GM12878 (cell line): Measurements from ENCODE around the gene SHB. TPM values are rescaled to one million over a fixed set of nuclear protein-coding genes. Genes with fewer than 3 reads are reported as not detected.

Experiments
- ATAC-seq: fragments of 200-7000 bp; cut with Tn5 transposase; 3 replicates; pipeline ENCODE4 v1.9.1; 2020; ENCODE audit warnings: mild to moderate bottlenecking, moderate library complexity
- BruUV-seq: library from RNA; stranded (reverse); fragments of 400-500 nt; replicated peaks from 2 replicates; lab custom pipeline; 2021; lab: Mats Ljungman, UMichigan
- CTCF ChIA-PET: fragments of 300-600 bp; sonication (Branson Sonifier 250); formaldehyde crosslinking; extraction: SDS; loops from one replicate; lab custom pipeline; 2021; ENCODE audit warnings: inconsistent platforms; lab: Yijun Ruan, JAX
- POLR2A ChIA-PET: fragments of 350-600 bp; formaldehyde crosslinking; extraction: SDS; loops from one replicate; lab custom pipeline; 2021; ENCODE audit warnings: inconsistent platforms; lab: Charles Lee
- RAD21 ChIA-PET: fragments of 300-600 bp; sonication (Branson Sonifier 250); formaldehyde crosslinking; loops from one replicate; lab custom pipeline; 2023; ENCODE audit warnings: antibody characterized with exemption; ENCODE audit not compliant: unreplicated experiment; lab: Charles Lee
- SMC1A ChIA-PET: fragments of 300-600 bp; sonication (Branson Sonifier 250); formaldehyde crosslinking; loops from one replicate; lab custom pipeline; 2023; ENCODE audit not compliant: unreplicated experiment, uncharacterized antibody; lab: Charles Lee
- DNase-seq: peaks from one replicate; pipeline ENCODE4 v3.0.0-alpha.2; 2011; ENCODE audit warnings: low read depth, low spot score
- FAIRE-seq: peaks from 3 replicates; lab custom pipeline; 2011; peaks lifted over from hg19 to GRCh38; lab: Jason Lieb, UNC
- H2AFZ ChIP-seq: 2 replicates; pipeline ENCODE4 v1.6.0; 2011; ENCODE audit warnings: low read depth, low read length, control low read depth; ENCODE audit not compliant: control insufficient read depth
- H3K27ac ChIP-seq: 2 replicates; pipeline ENCODE4 v1.5.1; 2011; ENCODE audit warnings: control low read depth; ENCODE audit not compliant: control insufficient read depth, insufficient read depth
- H3K27me3 ChIP-seq, 2 experiments: replicated peaks in 1 of 2; 2 replicates each; pipeline versions ENCODE4 v1.6.0 to v1.6.1; 2011; ENCODE audit warnings: low read length in 1 of 2; ENCODE audit not compliant: control insufficient read depth in 2 of 2, insufficient read depth in 2 of 2
- H3K36me3 ChIP-seq, 2 experiments: 2 replicates each; pipeline ENCODE4 v1.5.1; 2011; ENCODE audit warnings: low read length in 1 of 2; ENCODE audit not compliant: control insufficient read depth in 2 of 2, insufficient read depth in 2 of 2
- H3K4me1 ChIP-seq: 2 replicates; pipeline ENCODE4 v1.6.1; 2011; ENCODE audit warnings: mild to moderate bottlenecking, low read length, moderate library complexity, mixed read lengths; ENCODE audit not compliant: control insufficient read depth, insufficient read depth
- H3K4me2 ChIP-seq: 2 replicates; pipeline ENCODE4 v1.6.0; 2011; ENCODE audit warnings: control low read depth; ENCODE audit not compliant: control insufficient read depth, insufficient read depth
- H3K4me3 ChIP-seq: fragments of 200-600 bp; sonication (generic); 2 replicates; pipeline ENCODE4 v1.5.1; 2016
- H3K79me2 ChIP-seq: 2 replicates; pipeline ENCODE4 v1.6.0; 2011; ENCODE audit warnings: low read length; ENCODE audit not compliant: control insufficient read depth, insufficient read depth
- H3K9ac ChIP-seq: 2 replicates; pipeline ENCODE4 v1.8.0; 2011; ENCODE audit warnings: low read length, control low read depth, mixed read lengths; ENCODE audit not compliant: control insufficient read depth, insufficient read depth
- H3K9me3 ChIP-seq: replicated peaks from 3 replicates; pipeline ENCODE4 v1.5.1; 2011; ENCODE audit warnings: mild to moderate bottlenecking, low read length; ENCODE audit not compliant: control insufficient read depth, insufficient read depth
- H4K20me1 ChIP-seq: 2 replicates; pipeline ENCODE4 v1.6.0; 2011; ENCODE audit not compliant: control insufficient read depth, insufficient read depth
- ETV6 ChIP-seq, 2 experiments: fragments of 450-650 bp in 1 of 2; IDR thresholded peaks in 1 of 2; conservative IDR thresholded peaks in 1 of 2; 2 replicates each; pipeline ENCODE4 v1.6.1; 2014; ENCODE audit warnings: antibody characterized with exemption in 1 of 2, borderline replicate concordance in 1 of 2, low read depth in 1 of 2, mild to moderate bottlenecking in 1 of 2, moderate library complexity in 1 of 2
- HDAC2 ChIP-seq: fragments of 200-600 bp; sonication (generic); IDR thresholded peaks from 2 replicates; pipeline ENCODE4 v1.6.1; 2017
- NFXL1 ChIP-seq: fragments of 450-650 bp; IDR thresholded peaks from 2 replicates; pipeline ENCODE4 v1.6.1; 2017; ENCODE audit warnings: antibody characterized with exemption, mild to moderate bottlenecking, borderline replicate concordance
- SMAD1 ChIP-seq: fragments of 450-650 bp; IDR thresholded peaks from 2 replicates; pipeline ENCODE4 v1.6.1; 2018; ENCODE audit warnings: mild to moderate bottlenecking, low read depth; ENCODE audit not compliant: partially characterized antibody
- SRF ChIP-seq, 2 experiments: IDR thresholded peaks; 2 replicates each; pipeline ENCODE4 v1.6.1; 2011; ENCODE audit warnings: low read depth in 2 of 2, low read length in 2 of 2, mild to moderate bottlenecking in 1 of 2, moderate library complexity in 1 of 2
- WRNIP1 ChIP-seq: IDR thresholded peaks from 2 replicates; pipeline ENCODE4 v1.6.1; 2011; ENCODE audit warnings: low read depth, low read length, improper control_type of control experiment, borderline replicate concordance
- ZNF24 ChIP-seq: fragments of 450-650 bp; IDR thresholded peaks from 2 replicates; pipeline ENCODE4 v1.6.1; 2017; ENCODE audit warnings: antibody characterized with exemption, mild to moderate bottlenecking
- ZNF622 ChIP-seq: fragments of 450-650 bp; IDR thresholded peaks from 2 replicates; pipeline ENCODE4 v1.6.1; 2017; ENCODE audit warnings: mild to moderate bottlenecking, inconsistent platforms
- WGBS: methylation state at CpG from one replicate; pipeline ENCODE4 v1.1.6; 2016; ENCODE audit warnings: low lambda C conversion rate; ENCODE audit not compliant: insufficient replicate concordance, insufficient coverage; ENCODE audit errors: missing lambda C conversion rate; 5-methylcytosine and 5-hydroxymethylcytosine counted together
- in situ Hi-C: fragments of 300-500 bp; cut with MboI; formaldehyde crosslinking; loops from 9 replicates; pipeline ENCODE4 v1.14.3; 2018; ENCODE audit warnings: mixed read lengths
- intact Hi-C: fragments of 100-400 bp; cut with micrococcal nuclease; formaldehyde crosslinking; loops from one replicate; pipeline ENCODE4 v1.14.2; 2022; ENCODE audit not compliant: unreplicated experiment
- polyA plus RNA-seq, 11 experiments: library from polyadenylated mRNA; depleted of rRNA in 4 of 11; unstranded in 6 of 11; stranded (reverse) in 5 of 11; fragments of >200 nt; fragmentation: Nextera tagmentation in 4 of 11; fragmentation: Illumina TruSeq in 1 of 11; extraction: Ambion mirVana in 4 of 11; extraction: Trizol in 1 of 11; gene quantifications; 1 replicate in 1 of 11; 2 replicates in 10 of 11; pipeline versions ENCODE4 v1.2.1 to v1.2.3, GENCODE V29; 2011 to 2016; ENCODE audit warnings: inconsistent platforms in 2 of 11, missing spikeins in 2 of 11, low read depth in 1 of 11
- total RNA-seq, 4 experiments: library from RNA; depleted of rRNA in 3 of 4; stranded (reverse); fragments of >200 nt in 3 of 4; fragmentation: Illumina TruSeq in 1 of 4; extraction: Trizol in 1 of 4; gene quantifications; 2 replicates each; pipeline versions ENCODE4 v1.2.1 to v1.2.3, GENCODE V29; 2013 to 2021
- TF ChIP-seq, protein P1 (sequence below): IDR thresholded peaks from 2 replicates; pipeline ENCODE4 v1.6.1; 2011; ENCODE audit warnings: low read depth, mild to moderate bottlenecking, low read length, moderate library complexity, borderline replicate concordance; ENCODE audit errors: extremely low read depth
- TF ChIP-seq, protein P2 (sequence below): IDR thresholded peaks from 2 replicates; pipeline ENCODE4 v1.6.1; 2012; ENCODE audit warnings: low read length, inconsistent platforms
- TF ChIP-seq, protein P3 (sequence below): IDR thresholded peaks from 2 replicates; pipeline ENCODE4 v1.6.1; 2011; ENCODE audit warnings: borderline replicate concordance, low read depth, mild to moderate bottlenecking, moderate library complexity, low read length; ENCODE audit not compliant: insufficient read depth, poor library complexity, severe bottlenecking

Gene SHB
- total and polyA plus RNA-seq, 10 of the 15 experiments (the other 5 are each of a cell fraction or from before 2014, with no cell fraction given), result 0.29 to 6.2 (median 1.3) TPM

- no peaks in the 10 kb centered on the region for H3K9me3 ChIP-seq
- no peaks in the 10 kb centered on the region for H3K36me3 ChIP-seq
- H3K27me3 ChIP-seq, result no peaks in the 10 kb centered on the region
- FAIRE-seq (no peak), DNase-seq (no peak), ATAC-seq (no peak)
- ChIA-PET SMC1A (interaction anchor here (0.9 to 17.1 kb wide), 6 partner anchors 11 to 62 kb away, joined by 3 to 359 read pairs (median 6); no protein-coding TSS in a partner anchor), RAD21 (interaction anchor here (1.3 to 5.0 kb wide), 4 partner anchors 8 to 12 kb away, joined by 3 to 46 read pairs (median 3); no protein-coding TSS in a partner anchor), POLR2A (interaction anchor here (1.2 kb wide), 1 partner anchor 8 kb away, joined by 5 read pairs; no protein-coding TSS in a partner anchor), CTCF (interaction anchor here (0.6 to 1.6 kb wide), 4 partner anchors 10 to 141 kb away, joined by 3 to 6 read pairs (median 4); no protein-coding TSS in a partner anchor)
- H3K9ac ChIP-seq, result no peak overlapping the region
- H3K4me2 ChIP-seq, result no peak overlapping the region
- H3K4me3 ChIP-seq, result no peak overlapping the region
- H3K79me2 ChIP-seq, result no peaks in the 10 kb centered on the region
- no peaks in the 10 kb centered on the region for H4K20me1 ChIP-seq
- in situ Hi-C loops (no loop called here), intact Hi-C loops (no loop called here)
- WGBS, result 64% methylated on average over 5 of the region's 5 CpGs
- BruUV-seq, result no TSS peak
- no peak overlapping the region for H3K27ac ChIP-seq
- TF ChIP-seq HDAC2 (no peak), SRF (IDR thresholded peaks at IDR 0.05; ENCODE audit: low read depth in 2 of 2, low read length in 2 of 2) (no peak), WRNIP1 (no peak), ZNF622 (no peak)
- H2AFZ ChIP-seq, result no peak overlapping the region
- no peaks in the 10 kb centered on the region for H3K4me1 ChIP-seq
These were observed 32.4 kb upstream of the SHB start for GRCh38 chr9:38101423-38101822.

DNA sequence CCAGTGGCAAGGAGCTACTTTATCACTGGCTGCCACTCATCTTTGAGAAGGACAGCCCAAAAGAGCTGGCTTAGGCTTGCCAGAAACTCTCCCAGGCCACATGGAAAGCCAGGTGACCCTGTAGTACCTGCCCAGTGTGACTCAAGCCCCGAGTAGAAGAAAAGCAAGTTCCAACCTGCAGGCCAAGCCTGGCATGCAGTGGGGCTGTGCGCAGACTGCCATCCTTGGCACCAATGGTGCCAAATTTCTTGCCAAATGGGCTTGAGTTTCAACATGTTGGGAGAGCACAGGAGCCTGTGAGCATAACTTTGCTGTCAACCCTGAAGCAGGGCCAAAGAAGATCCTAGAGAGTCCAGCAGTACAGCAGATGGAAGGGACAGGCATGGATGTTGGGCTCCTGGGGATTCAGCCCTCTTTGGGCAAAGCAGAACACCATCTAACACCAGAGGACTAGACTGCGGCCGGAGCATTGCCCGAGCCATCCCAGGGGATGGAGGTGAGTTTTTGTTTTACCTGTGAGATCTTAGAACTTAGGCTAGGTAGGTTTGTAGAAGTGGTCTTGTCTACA lies 27.3 kb upstream of the SHB start:
- CTCF ChIA-PET, result interaction anchor here (1.1 to 13.3 kb wide), 3 partner anchors 8 to 64 kb away, joined by 3 to 148 read pairs (median 14); no protein-coding TSS in a partner anchor
- H4K20me1 ChIP-seq, result no peaks in the 10 kb centered on the region

More for the DNA sequence above, 27.3 kb upstream of the SHB start:
- no peaks in the 10 kb centered on the region for H3K36me3 ChIP-seq
- H3K79me2 ChIP-seq, result no peaks in the 10 kb centered on the region
- SMC1A ChIA-PET, result interaction anchor here (1.0 to 14.3 kb wide), 2 partner anchors 9 to 34 kb away, joined by 5 to 359 read pairs; no protein-coding TSS in a partner anchor
- no peak overlapping the region for H2AFZ ChIP-seq
- no peak overlapping the region for H3K4me2 ChIP-seq
- no peak overlapping the region for H3K27ac ChIP-seq
- no peaks in the 10 kb centered on the region for H3K27me3 ChIP-seq
- BruUV-seq, result no TSS peak
- no peaks in the 10 kb centered on the region for H3K9me3 ChIP-seq
- no peak for ATAC-seq
- in situ Hi-C loops, result no loop called here
- RAD21 ChIA-PET, result interaction anchor here (0.6 to 5.0 kb wide), 2 partner anchors 11 to 15 kb away, joined by 3 to 35 read pairs; no protein-coding TSS in a partner anchor
- peaks cover 9% of the 10 kb centered on the region for H3K4me1 ChIP-seq
- TF ChIP-seq, protein P1, sequence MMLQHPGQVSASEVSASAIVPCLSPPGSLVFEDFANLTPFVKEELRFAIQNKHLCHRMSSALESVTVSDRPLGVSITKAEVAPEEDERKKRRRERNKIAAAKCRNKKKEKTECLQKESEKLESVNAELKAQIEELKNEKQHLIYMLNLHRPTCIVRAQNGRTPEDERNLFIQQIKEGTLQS, result no peak
- TF ChIP-seq, protein P2, sequence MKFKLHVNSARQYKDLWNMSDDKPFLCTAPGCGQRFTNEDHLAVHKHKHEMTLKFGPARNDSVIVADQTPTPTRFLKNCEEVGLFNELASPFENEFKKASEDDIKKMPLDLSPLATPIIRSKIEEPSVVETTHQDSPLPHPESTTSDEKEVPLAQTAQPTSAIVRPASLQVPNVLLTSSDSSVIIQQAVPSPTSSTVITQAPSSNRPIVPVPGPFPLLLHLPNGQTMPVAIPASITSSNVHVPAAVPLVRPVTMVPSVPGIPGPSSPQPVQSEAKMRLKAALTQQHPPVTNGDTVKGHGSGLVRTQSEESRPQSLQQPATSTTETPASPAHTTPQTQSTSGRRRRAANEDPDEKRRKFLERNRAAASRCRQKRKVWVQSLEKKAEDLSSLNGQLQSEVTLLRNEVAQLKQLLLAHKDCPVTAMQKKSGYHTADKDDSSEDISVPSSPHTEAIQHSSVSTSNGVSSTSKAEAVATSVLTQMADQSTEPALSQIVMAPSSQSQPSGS, result no peak
- TF ChIP-seq ZNF24 (no peak), SMAD1 (no peak), ETV6 (conservative IDR thresholded peaks at IDR 0.05 in 1 of 2, IDR thresholded peaks at IDR 0.05 in 1 of 2; ENCODE audit: borderline replicate concordance in 1 of 2, low read depth in 1 of 2) (no peak), NFXL1 (no peak)
- TF ChIP-seq, protein P3, sequence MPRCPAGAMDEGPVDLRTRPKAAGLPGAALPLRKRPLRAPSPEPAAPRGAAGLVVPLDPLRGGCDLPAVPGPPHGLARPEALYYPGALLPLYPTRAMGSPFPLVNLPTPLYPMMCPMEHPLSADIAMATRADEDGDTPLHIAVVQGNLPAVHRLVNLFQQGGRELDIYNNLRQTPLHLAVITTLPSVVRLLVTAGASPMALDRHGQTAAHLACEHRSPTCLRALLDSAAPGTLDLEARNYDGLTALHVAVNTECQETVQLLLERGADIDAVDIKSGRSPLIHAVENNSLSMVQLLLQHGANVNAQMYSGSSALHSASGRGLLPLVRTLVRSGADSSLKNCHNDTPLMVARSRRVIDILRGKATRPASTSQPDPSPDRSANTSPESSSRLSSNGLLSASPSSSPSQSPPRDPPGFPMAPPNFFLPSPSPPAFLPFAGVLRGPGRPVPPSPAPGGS, result no peak
- TF ChIP-seq, all 136 proteins: peak for 0
- intact Hi-C loops, result no loop called here
- FAIRE-seq, result no peak
- Histone ChIP-seq H3K9ac (no peak overlapping the region), H3K4me3 (no peak overlapping the region)
- no peak for DNase-seq
- 76% methylated on average over 5 of the region's 5 CpGs for WGBS
- POLR2A ChIA-PET, result interaction anchor here (0.6 to 0.7 kb wide), 2 partner anchors 16 to 54 kb away, joined by 3 to 7 read pairs; no protein-coding TSS in a partner anchor
